ENCODE results near the gene PARD3. TPM values are rescaled to one million over a fixed set of nuclear protein-coding genes. Genes with fewer than 3 reads are reported as not detected.

PARD3 gene
- polyA plus RNA-seq, 1 donor from 2014 or later: 12.4 TPM

- no peaks in the 10 kb centered on the region for H4K20me1 ChIP-seq (ENCODE audit: insufficient read depth)
- H3K27me3 ChIP-seq (ENCODE audit: insufficient read depth, low read depth, low read length): no peaks in the 10 kb centered on the region
- no peaks in the 10 kb centered on the region for H3K79me2 ChIP-seq (replicated peaks; ENCODE audit: insufficient read depth, low read length)
- no peak overlapping the region for H3K4me3 ChIP-seq (ENCODE audit: low read length)
- H2AFZ ChIP-seq (ENCODE audit: low read depth, low read length): no peak overlapping the region
- H3K9me2 ChIP-seq (ENCODE audit: insufficient read depth, low read length): no peaks in the 10 kb centered on the region
- H3K27ac ChIP-seq (ENCODE audit: low read length): no peak overlapping the region
- H3K9me3 ChIP-seq (ENCODE audit: low read length): no peaks in the 10 kb centered on the region
- TF ChIP-seq MXI1 (conservative IDR thresholded peaks at IDR 0.05; ENCODE audit: poor library complexity, severe bottlenecking) (no peak), POLR2AphosphoS5 (IDR thresholded peaks at IDR 0.05) (no peak), TAF1 (IDR thresholded peaks at IDR 0.05; ENCODE audit: low read depth) (no peak), EP300 (conservative IDR thresholded peaks at IDR 0.05; ENCODE audit: poor library complexity, severe bottlenecking) (no peak), RAD21 (conservative IDR thresholded peaks at IDR 0.05) (no peak), EZH2 (IDR thresholded peaks at IDR 0.05; ENCODE audit: borderline replicate concordance, insufficient read depth, low read length, poor library complexity, severe bottlenecking) (no peak), SMC3 (conservative IDR thresholded peaks at IDR 0.05; ENCODE audit: poor library complexity) (no peak)
- TF ChIP-seq, protein P1, sequence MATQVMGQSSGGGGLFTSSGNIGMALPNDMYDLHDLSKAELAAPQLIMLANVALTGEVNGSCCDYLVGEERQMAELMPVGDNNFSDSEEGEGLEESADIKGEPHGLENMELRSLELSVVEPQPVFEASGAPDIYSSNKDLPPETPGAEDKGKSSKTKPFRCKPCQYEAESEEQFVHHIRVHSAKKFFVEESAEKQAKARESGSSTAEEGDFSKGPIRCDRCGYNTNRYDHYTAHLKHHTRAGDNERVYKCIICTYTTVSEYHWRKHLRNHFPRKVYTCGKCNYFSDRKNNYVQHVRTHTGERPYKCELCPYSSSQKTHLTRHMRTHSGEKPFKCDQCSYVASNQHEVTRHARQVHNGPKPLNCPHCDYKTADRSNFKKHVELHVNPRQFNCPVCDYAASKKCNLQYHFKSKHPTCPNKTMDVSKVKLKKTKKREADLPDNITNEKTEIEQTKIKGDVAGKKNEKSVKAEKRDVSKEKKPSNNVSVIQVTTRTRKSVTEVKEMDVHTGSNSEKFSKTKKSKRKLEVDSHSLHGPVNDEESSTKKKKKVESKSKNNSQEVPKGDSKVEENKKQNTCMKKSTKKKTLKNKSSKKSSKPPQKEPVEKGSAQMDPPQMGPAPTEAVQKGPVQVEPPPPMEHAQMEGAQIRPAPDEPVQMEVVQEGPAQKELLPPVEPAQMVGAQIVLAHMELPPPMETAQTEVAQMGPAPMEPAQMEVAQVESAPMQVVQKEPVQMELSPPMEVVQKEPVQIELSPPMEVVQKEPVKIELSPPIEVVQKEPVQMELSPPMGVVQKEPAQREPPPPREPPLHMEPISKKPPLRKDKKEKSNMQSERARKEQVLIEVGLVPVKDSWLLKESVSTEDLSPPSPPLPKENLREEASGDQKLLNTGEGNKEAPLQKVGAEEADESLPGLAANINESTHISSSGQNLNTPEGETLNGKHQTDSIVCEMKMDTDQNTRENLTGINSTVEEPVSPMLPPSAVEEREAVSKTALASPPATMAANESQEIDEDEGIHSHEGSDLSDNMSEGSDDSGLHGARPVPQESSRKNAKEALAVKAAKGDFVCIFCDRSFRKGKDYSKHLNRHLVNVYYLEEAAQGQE (IDR thresholded peaks at IDR 0.05; ENCODE audit: borderline replicate concordance): no peak
- TF ChIP-seq, protein P2, sequence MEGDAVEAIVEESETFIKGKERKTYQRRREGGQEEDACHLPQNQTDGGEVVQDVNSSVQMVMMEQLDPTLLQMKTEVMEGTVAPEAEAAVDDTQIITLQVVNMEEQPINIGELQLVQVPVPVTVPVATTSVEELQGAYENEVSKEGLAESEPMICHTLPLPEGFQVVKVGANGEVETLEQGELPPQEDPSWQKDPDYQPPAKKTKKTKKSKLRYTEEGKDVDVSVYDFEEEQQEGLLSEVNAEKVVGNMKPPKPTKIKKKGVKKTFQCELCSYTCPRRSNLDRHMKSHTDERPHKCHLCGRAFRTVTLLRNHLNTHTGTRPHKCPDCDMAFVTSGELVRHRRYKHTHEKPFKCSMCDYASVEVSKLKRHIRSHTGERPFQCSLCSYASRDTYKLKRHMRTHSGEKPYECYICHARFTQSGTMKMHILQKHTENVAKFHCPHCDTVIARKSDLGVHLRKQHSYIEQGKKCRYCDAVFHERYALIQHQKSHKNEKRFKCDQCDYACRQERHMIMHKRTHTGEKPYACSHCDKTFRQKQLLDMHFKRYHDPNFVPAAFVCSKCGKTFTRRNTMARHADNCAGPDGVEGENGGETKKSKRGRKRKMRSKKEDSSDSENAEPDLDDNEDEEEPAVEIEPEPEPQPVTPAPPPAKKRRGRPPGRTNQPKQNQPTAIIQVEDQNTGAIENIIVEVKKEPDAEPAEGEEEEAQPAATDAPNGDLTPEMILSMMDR (IDR thresholded peaks at IDR 0.05; ENCODE audit: poor library complexity, severe bottlenecking): no peak
- H3K36me3 ChIP-seq (ENCODE audit: insufficient read depth, low read length): no peaks in the 10 kb centered on the region
- no peaks in the 10 kb centered on the region for H3F3A ChIP-seq (ENCODE audit: insufficient read depth, low read length, poor library complexity, severe bottlenecking)
- H3K4me2 ChIP-seq (ENCODE audit: low read length): no peak overlapping the region
- no peak overlapping the region for H3K9ac ChIP-seq (ENCODE audit: low read length)
Measured at GRCh38 chr10:34633374-34633773, 181.7 kb downstream of the PARD3 start.

- Histone ChIP-seq H4K20me1 (ENCODE audit: insufficient read depth) (no peaks in the 10 kb centered on the region), H2AFZ (ENCODE audit: low read depth, low read length) (no peak overlapping the region), H3K79me2 (replicated peaks; ENCODE audit: insufficient read depth, low read length) (peaks cover 4% of the 10 kb centered on the region), H3K9ac (ENCODE audit: low read length) (no peak overlapping the region), H3K4me3 (ENCODE audit: low read length) (no peak overlapping the region), H3K4me2 (ENCODE audit: low read length) (no peak overlapping the region), H3F3A (ENCODE audit: insufficient read depth, low read length, poor library complexity, severe bottlenecking) (no peaks in the 10 kb centered on the region), H3K27me3 (ENCODE audit: insufficient read depth, low read depth, low read length) (no peaks in the 10 kb centered on the region), H3K36me3 (ENCODE audit: insufficient read depth, low read length) (no peaks in the 10 kb centered on the region), H3K9me3 (ENCODE audit: low read length) (no peaks in the 10 kb centered on the region), H3K27ac (ENCODE audit: low read length) (no peak overlapping the region), H3K9me2 (ENCODE audit: insufficient read depth, low read length) (no peaks in the 10 kb centered on the region)
- TF ChIP-seq EP300 (conservative IDR thresholded peaks at IDR 0.05; ENCODE audit: poor library complexity, severe bottlenecking): no peak
- no peak for TF ChIP-seq RAD21 (conservative IDR thresholded peaks at IDR 0.05)
- TF ChIP-seq MXI1 (conservative IDR thresholded peaks at IDR 0.05; ENCODE audit: poor library complexity, severe bottlenecking): no peak
- TF ChIP-seq, protein P1 (IDR thresholded peaks at IDR 0.05; ENCODE audit: borderline replicate concordance): no peak
- TF ChIP-seq, protein P2 (IDR thresholded peaks at IDR 0.05; ENCODE audit: poor library complexity, severe bottlenecking): no peak
- no peak for TF ChIP-seq SMC3 (conservative IDR thresholded peaks at IDR 0.05; ENCODE audit: poor library complexity)
- no peak for TF ChIP-seq EZH2 (IDR thresholded peaks at IDR 0.05; ENCODE audit: borderline replicate concordance, insufficient read depth, low read length, poor library complexity, severe bottlenecking)
- TF ChIP-seq POLR2AphosphoS5 (IDR thresholded peaks at IDR 0.05): no peak
- TF ChIP-seq TAF1 (IDR thresholded peaks at IDR 0.05; ENCODE audit: low read depth): no peak
Measured at GRCh38 chr10:34629084-34629483, 186.0 kb downstream of the PARD3 start.
